ENCODE measurements around the gene PPP4R3A.
A peak's percentile ranks its signal among the peaks of the same experiment; 100 is the strongest.

The PPP4R3A gene

GRCh38 chr14:91419044-91419397 lies 91.1 kb downstream of the PPP4R3A start:
- Histone ChIP-seq H3K4me1 (ENCODE audit: control insufficient read depth, insufficient read depth, low read length) (peaks cover 3% of the 10 kb centered on the region; the same call in 1 of the 2 replicates), H3K9me3 (ENCODE audit: control insufficient read depth, insufficient read depth, low read depth, low read length) (no peaks in the 10 kb centered on the region), H3K27ac (ENCODE audit: extremely low read depth, low read depth, low read length) (no peak overlapping the region), H3K4me3 (ENCODE audit: low read depth, low read length) (no peak overlapping the region), H3K36me3 (ENCODE audit: control insufficient read depth in 2 of 2, insufficient read depth in 1 of 2, low read length in 2 of 2) (peaks cover 0 to 2% of the 10 kb centered on the region in 2 experiments; a peak in 2 of 3 replicates)
- ChIA-PET CTCF (interaction anchor here (0.6 to 8.6 kb wide), 7 partner anchors 8 to 1762 kb away, joined by 3 to 77 read pairs (median 5); no protein-coding TSS in a partner anchor), POLR2A (no interaction called here)
- TF ChIP-seq, protein P1, sequence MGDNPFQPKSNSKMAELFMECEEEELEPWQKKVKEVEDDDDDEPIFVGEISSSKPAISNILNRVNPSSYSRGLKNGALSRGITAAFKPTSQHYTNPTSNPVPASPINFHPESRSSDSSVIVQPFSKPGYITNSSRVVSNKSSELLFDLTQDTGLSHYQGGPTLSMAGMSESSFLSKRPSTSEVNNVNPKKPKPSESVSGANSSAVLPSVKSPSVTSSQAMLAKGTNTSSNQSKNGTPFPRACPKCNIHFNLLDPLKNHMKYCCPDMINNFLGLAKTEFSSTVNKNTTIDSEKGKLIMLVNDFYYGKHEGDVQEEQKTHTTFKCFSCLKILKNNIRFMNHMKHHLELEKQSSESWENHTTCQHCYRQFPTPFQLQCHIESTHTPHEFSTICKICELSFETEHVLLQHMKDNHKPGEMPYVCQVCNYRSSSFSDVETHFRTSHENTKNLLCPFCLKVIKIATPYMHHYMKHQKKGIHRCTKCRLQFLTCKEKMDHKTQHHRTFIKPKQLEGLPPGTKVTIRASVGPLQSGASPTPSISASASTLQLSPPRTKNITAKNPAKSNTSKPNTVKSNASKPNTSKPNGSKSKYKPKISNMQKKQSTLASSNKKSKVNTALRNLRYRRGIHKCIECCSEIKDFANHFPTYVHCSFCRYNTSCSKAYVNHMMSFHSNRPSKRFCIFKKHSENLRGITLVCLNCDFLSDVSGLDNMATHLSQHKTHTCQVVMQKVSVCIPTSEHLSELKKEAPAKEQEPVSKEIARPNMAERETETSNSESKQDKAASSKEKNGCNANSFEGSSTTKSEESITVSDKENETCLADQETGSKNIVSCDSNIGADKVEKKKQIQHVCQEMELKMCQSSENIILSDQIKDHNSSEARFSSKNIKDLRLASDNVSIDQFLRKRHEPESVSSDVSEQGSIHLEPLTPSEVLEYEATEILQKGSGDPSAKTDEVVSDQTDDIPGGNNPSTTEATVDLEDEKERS (tag by site-specific recombination; IDR thresholded peaks at IDR 0.05), result 0 out of 2 replicates have a peak, but pooled peaks have one; percentile 1
- TF ChIP-seq, protein P2, sequence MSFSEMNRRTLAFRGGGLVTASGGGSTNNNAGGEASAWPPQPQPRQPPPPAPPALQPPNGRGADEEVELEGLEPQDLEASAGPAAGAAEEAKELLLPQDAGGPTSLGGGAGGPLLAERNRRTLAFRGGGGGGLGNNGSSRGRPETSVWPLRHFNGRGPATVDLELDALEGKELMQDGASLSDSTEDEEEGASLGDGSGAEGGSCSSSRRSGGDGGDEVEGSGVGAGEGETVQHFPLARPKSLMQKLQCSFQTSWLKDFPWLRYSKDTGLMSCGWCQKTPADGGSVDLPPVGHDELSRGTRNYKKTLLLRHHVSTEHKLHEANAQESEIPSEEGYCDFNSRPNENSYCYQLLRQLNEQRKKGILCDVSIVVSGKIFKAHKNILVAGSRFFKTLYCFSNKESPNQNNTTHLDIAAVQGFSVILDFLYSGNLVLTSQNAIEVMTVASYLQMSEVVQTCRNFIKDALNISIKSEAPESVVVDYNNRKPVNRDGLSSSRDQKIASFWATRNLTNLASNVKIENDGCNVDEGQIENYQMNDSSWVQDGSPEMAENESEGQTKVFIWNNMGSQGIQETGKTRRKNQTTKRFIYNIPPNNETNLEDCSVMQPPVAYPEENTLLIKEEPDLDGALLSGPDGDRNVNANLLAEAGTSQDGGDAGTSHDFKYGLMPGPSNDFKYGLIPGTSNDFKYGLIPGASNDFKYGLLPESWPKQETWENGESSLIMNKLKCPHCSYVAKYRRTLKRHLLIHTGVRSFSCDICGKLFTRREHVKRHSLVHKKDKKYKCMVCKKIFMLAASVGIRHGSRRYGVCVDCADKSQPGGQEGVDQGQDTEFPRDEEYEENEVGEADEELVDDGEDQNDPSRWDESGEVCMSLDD (tag by site-specific recombination; IDR thresholded peaks at IDR 0.05), result no peak
- 0 out of 2 replicates have a peak, but pooled peaks have one; percentile 12 for TF ChIP-seq ZBTB48 (tag by site-specific recombination; IDR thresholded peaks at IDR 0.05)

DNA sequence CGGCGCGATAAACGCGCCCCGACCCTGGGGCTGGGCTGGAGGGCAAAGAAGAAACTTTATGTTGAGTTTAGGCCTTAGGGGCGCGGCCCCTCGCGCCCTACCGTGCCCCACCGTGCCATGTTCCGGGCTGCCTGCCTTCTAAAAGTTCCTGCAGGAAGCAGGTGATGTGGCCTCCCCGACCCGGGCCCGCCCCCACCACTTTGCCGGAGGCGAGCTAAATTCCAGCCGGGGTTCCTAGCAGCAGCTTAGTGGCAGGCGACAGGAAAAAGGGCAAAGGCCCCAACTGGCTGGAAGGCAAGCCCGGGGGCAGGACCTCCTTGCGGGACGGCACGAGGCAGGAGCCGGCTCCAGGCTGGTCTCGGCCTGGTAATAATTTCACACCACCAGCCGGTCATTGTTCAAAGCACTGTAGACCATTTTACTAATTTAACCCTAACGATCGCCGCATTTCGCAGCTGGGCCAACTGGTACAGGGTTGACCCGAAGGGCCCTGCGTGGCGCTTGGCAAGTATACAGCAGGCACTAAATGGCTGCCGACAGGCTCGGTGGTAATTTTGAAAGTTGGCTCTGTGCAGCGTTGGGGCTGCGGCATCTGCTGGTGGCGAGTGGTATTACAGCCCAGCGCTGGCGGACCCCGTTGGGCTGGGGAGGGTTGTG lies 91.6 kb downstream of the PPP4R3A start:
- Histone ChIP-seq H3K27ac (ENCODE audit: extremely low read depth, low read depth, low read length) (peak overlapping the region; percentile 66; the same call in 1 of the 2 replicates), H3K4me1 (ENCODE audit: control insufficient read depth, insufficient read depth, low read length) (peaks cover 3% of the 10 kb centered on the region; the same call in 1 of the 2 replicates), H3K9me3 (ENCODE audit: control insufficient read depth, insufficient read depth, low read depth, low read length) (no peaks in the 10 kb centered on the region), H3K4me3 (ENCODE audit: low read depth, low read length) (peak overlapping the region; percentile 57), H3K36me3 (ENCODE audit: control insufficient read depth in 2 of 2, insufficient read depth in 1 of 2, low read length in 2 of 2) (peaks cover 0 to 7% of the 10 kb centered on the region in 2 experiments; a peak in 2 of 3 replicates)
- POLR2A ChIA-PET, result no interaction called here
- CTCF ChIA-PET, result interaction anchor here (0.6 to 8.6 kb wide), 7 partner anchors 9 to 1761 kb away, joined by 3 to 77 read pairs (median 5); no protein-coding TSS in a partner anchor
- TF ChIP-seq ZNF704 (tag by site-specific recombination; IDR thresholded peaks at IDR 0.05) (no peak), ZNF791 (tag by site-specific recombination; IDR thresholded peaks at IDR 0.05) (no peak), ZNF146 (tag by site-specific recombination; IDR thresholded peaks at IDR 0.05) (no peak), REPIN1 (tag by site-specific recombination; IDR thresholded peaks at IDR 0.05; ENCODE audit: low read depth) (peak; percentile 12; the same call in 1 of the 2 replicates), ZNF670 (tag by site-specific recombination; IDR thresholded peaks at IDR 0.05; ENCODE audit: low read depth) (no peak), ZNF239 (tag by site-specific recombination; IDR thresholded peaks at IDR 0.05) (no peak), ZSCAN30 (tag by site-specific recombination; IDR thresholded peaks at IDR 0.05) (peak; percentile 99), HOXD13 (CRISPR knock-in tag; IDR thresholded peaks at IDR 0.05; ENCODE audit: borderline replicate concordance) (no peak), ZNF175 (tag by site-specific recombination; IDR thresholded peaks at IDR 0.05) (no peak), ZNF76 (tag by site-specific recombination; IDR thresholded peaks at IDR 0.05; ENCODE audit: borderline replicate concordance, low read depth) (no peak; the same call in 1 of the 2 replicates), ZNF785 (tag by site-specific recombination; IDR thresholded peaks at IDR 0.05) (no peak), ZFP69B (tag by site-specific recombination; IDR thresholded peaks at IDR 0.05) (no peak), ZNF132 (tag by site-specific recombination; IDR thresholded peaks at IDR 0.05; ENCODE audit: borderline replicate concordance) (no peak), ZNF354C (tag by site-specific recombination; IDR thresholded peaks at IDR 0.05; ENCODE audit: borderline replicate concordance, low read depth) (no peak), KLF8 (tag by site-specific recombination; IDR thresholded peaks at IDR 0.05) (0 out of 2 replicates have a peak, but pooled peaks have one; percentile 50), OVOL3 (tag by site-specific recombination; IDR thresholded peaks at IDR 0.05) (no peak), ZSCAN23 (tag by site-specific recombination; IDR thresholded peaks at IDR 0.05) (no peak), ZNF19 (tag by site-specific recombination; IDR thresholded peaks at IDR 0.05; ENCODE audit: low read depth) (no peak), ZNF830 (tag by site-specific recombination; IDR thresholded peaks at IDR 0.05; ENCODE audit: low read depth) (no peak), ZNF560 (tag by site-specific recombination; IDR thresholded peaks at IDR 0.05; ENCODE audit: borderline replicate concordance) (no peak), CTCF (tag by site-specific recombination; IDR thresholded peaks at IDR 0.05) (peak; percentile 91)
